ENCODE measurements around the gene FAM114A1.

- no peak for TF ChIP-seq POLR2AphosphoS5 (IDR thresholded peaks at IDR 0.05; ENCODE audit: low read depth, low read length)
- TF ChIP-seq CTCF (IDR thresholded peaks at IDR 0.05), result no peak
Measured at GRCh38 chr4:38930707-38931106, 63.1 kb downstream of the FAM114A1 start.
